ENCODE measurements around the gene HGFAC.

The HGFAC gene

GRCh38 chr4:3433138-3433869 lies 8.5 kb upstream of the HGFAC start:
- ATAC-seq (replicated peaks; ENCODE audit: extremely low read depth, poor library complexity, severe bottlenecking) (no peak), DNase-seq (ENCODE audit: low spot score in 2 of 2) (no peak)
- H3K9me3 Mint-ChIP-seq: no peaks in the 10 kb centered on the region
- H3K4me3 Mint-ChIP-seq: no peak overlapping the region
- no peaks in the 10 kb centered on the region for H3K4me1 Mint-ChIP-seq
- H3K27me3 Mint-ChIP-seq: no peaks in the 10 kb centered on the region
- H3K36me3 Mint-ChIP-seq (ENCODE audit: insufficient read depth): peaks cover 2% of the 10 kb centered on the region
- H3K27ac Mint-ChIP-seq (ENCODE audit: low read depth): no peak overlapping the region

DNA sequence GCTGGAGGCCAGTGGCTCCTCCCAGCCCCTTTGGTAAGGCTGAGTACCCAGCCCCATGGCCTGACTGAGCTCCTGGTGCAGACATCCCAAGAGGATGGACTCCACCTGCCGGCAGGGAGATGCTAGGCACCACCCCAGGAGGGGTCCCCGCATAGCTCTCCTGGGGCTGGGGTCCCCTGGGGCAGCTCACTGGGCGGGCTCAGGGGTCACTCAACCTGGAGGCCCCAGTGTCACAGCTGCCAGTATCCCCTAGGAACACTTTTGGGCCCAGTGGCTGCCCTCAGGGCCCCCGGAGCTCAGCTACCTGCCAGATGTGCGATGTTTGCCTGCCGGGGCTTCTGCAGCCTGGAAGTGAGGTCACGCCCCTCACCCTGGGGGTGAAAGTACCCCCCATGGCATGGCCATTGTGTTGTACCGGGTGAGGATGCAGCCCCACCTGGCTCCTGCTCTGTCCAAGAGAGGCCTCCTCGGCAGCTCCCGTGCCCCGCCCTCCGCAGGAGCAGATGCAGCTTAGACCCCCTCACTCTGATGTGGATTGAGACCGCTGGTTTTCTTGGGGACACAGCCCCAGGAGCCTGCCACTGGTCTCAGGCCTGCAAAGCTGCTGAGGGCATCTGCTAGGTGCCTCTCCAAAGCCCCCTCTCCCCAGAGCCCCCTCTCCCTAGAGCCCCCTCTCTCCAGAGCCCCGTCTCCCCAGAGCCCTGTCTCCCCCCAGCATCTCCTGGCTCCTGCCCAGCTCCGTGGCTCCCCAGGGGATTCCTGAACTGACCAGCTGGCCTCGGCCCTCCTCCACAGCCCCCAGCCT lies 6.7 kb upstream of the HGFAC start:
- H3K36me3 Mint-ChIP-seq (ENCODE audit: insufficient read depth): peaks cover 2% of the 10 kb centered on the region
- no peaks in the 10 kb centered on the region for H3K27me3 Mint-ChIP-seq
- ATAC-seq (replicated peaks; ENCODE audit: extremely low read depth, poor library complexity, severe bottlenecking) (no peak), DNase-seq (ENCODE audit: low spot score in 2 of 2) (no peak)
- H3K4me1 Mint-ChIP-seq: no peaks in the 10 kb centered on the region
- H3K4me3 Mint-ChIP-seq: no peak overlapping the region
- peak overlapping the region; percentile 46 for H3K27ac Mint-ChIP-seq (ENCODE audit: low read depth)
- no peaks in the 10 kb centered on the region for H3K9me3 Mint-ChIP-seq

GRCh38 chr4:3435686-3435956 lies 6.1 kb upstream of the HGFAC start:
- Mint-ChIP-seq H3K9me3 (no peaks in the 10 kb centered on the region), H3K27me3 (no peaks in the 10 kb centered on the region), H3K4me1 (no peaks in the 10 kb centered on the region), H3K27ac (ENCODE audit: low read depth) (peak overlapping the region; percentile 46), H3K4me3 (no peak overlapping the region), H3K36me3 (ENCODE audit: insufficient read depth) (peaks cover 2% of the 10 kb centered on the region)
- ATAC-seq (replicated peaks; ENCODE audit: extremely low read depth, poor library complexity, severe bottlenecking) (no peak), DNase-seq (ENCODE audit: low spot score in 2 of 2) (no peak)

GRCh38 chr4:3436048-3436797 lies 5.5 kb upstream of the HGFAC start:
- H3K9me3 Mint-ChIP-seq: no peaks in the 10 kb centered on the region
- no peaks in the 10 kb centered on the region for H3K27me3 Mint-ChIP-seq
- H3K4me1 Mint-ChIP-seq: no peaks in the 10 kb centered on the region
- no peaks in the 10 kb centered on the region for H3K36me3 Mint-ChIP-seq (ENCODE audit: insufficient read depth)
- no peak overlapping the region for H3K27ac Mint-ChIP-seq (ENCODE audit: low read depth)
- ATAC-seq (replicated peaks; ENCODE audit: extremely low read depth, poor library complexity, severe bottlenecking) (no peak), DNase-seq (ENCODE audit: low spot score in 2 of 2) (no peak)
- no peak overlapping the region for H3K4me3 Mint-ChIP-seq

DNA sequence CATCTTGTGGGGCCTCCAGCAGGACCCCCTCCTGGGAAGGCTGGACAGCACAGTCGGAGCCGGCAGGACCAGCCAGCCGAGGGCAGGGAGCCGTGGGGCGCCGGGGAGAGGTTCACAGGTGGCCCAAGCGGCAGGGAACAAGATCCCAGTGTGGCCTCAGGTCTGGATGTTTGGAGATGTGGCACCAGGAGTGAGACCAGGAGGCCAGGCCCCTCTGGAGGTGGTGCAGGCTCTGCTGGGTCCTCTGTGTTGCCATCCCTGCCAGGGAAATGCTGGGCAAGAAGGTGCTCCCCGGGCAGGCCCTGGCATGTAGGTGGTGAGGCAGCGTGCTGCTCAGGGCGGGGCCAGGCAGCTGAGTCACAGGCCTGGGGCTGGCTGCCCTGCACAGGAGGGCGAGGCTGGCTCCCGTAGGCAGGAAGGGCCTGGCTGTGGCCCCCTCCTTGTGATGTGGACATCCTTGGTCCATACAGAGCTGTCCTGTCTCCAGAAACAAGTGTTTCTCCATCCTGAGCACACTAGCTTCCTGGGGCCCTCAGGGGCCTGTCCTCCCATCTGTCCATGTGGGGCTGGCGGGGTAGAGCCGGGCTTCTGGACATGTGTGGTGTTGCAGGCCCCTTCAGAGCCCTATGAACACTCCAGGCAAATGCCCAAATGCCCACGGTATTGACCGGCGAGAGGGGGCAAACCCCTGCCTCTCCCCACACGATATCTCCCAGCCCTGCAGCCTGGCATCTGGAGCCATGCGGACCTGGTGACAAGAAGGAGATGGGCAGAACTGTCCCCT lies 4.8 kb upstream of the HGFAC start:
- ATAC-seq (replicated peaks; ENCODE audit: extremely low read depth, poor library complexity, severe bottlenecking) (no peak), DNase-seq (ENCODE audit: low spot score in 2 of 2) (no peak)
- H3K4me3 Mint-ChIP-seq: no peak overlapping the region

DNA sequence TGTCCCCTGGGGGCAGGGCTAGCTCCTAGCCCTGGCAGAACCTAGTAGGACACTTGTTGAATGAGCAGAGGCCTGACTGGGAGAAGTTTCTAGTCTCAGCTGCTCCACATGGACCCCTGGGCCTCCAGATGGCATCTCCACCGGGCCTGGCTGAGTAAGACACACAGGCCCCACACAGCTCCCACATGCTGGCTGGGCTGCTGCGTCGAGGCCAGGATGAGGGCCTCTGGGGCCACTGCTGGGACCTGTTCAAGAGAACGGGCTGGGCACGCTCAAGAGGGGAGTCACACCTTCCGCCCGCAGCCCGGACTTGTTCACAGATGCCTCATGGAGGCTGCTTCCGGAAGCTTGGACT lies 4.2 kb upstream of the HGFAC start:
- Mint-ChIP-seq H3K4me1 (no peaks in the 10 kb centered on the region), H3K4me3 (no peak overlapping the region), H3K27ac (ENCODE audit: low read depth) (no peak overlapping the region), H3K36me3 (ENCODE audit: insufficient read depth) (no peaks in the 10 kb centered on the region), H3K9me3 (no peaks in the 10 kb centered on the region), H3K27me3 (no peaks in the 10 kb centered on the region)
- no peak for ATAC-seq (replicated peaks; ENCODE audit: extremely low read depth, poor library complexity, severe bottlenecking)
- DNase-seq (ENCODE audit: low spot score in 2 of 2): no peak

More for the DNA sequence above, 4.8 kb upstream of the HGFAC start:
- H3K4me1 Mint-ChIP-seq: no peaks in the 10 kb centered on the region
- H3K27ac Mint-ChIP-seq (ENCODE audit: low read depth): no peak overlapping the region
- no peaks in the 10 kb centered on the region for H3K9me3 Mint-ChIP-seq
- H3K36me3 Mint-ChIP-seq (ENCODE audit: insufficient read depth): no peaks in the 10 kb centered on the region
- H3K27me3 Mint-ChIP-seq: no peaks in the 10 kb centered on the region

- H3K27ac Mint-ChIP-seq (ENCODE audit: low read depth): no peak overlapping the region
- no peaks in the 10 kb centered on the region for H3K4me1 Mint-ChIP-seq
- ATAC-seq (replicated peaks; ENCODE audit: extremely low read depth, poor library complexity, severe bottlenecking) (no peak), DNase-seq (ENCODE audit: low spot score in 2 of 2) (no peak)
- no peaks in the 10 kb centered on the region for H3K27me3 Mint-ChIP-seq
- H3K36me3 Mint-ChIP-seq (ENCODE audit: insufficient read depth): no peaks in the 10 kb centered on the region
- H3K4me3 Mint-ChIP-seq: no peak overlapping the region
- H3K9me3 Mint-ChIP-seq: no peaks in the 10 kb centered on the region
Observed at GRCh38 chr4:3437998-3438846, 3.5 kb upstream of the HGFAC start.

- H3K27me3 Mint-ChIP-seq: no peaks in the 10 kb centered on the region
- H3K9me3 Mint-ChIP-seq: no peaks in the 10 kb centered on the region
- H3K4me3 Mint-ChIP-seq: no peak overlapping the region
- no peak for DNase-seq (ENCODE audit: low spot score in 2 of 2)
- no peaks in the 10 kb centered on the region for H3K4me1 Mint-ChIP-seq
- ATAC-seq (replicated peaks; ENCODE audit: extremely low read depth, poor library complexity, severe bottlenecking): no peak
- H3K36me3 Mint-ChIP-seq (ENCODE audit: insufficient read depth): no peaks in the 10 kb centered on the region
- H3K27ac Mint-ChIP-seq (ENCODE audit: low read depth): no peak overlapping the region
Observed at GRCh38 chr4:3438847-3439180, 3.0 kb upstream of the HGFAC start.

- Mint-ChIP-seq H3K27me3 (no peaks in the 10 kb centered on the region), H3K4me3 (no peak overlapping the region), H3K27ac (ENCODE audit: low read depth) (no peak overlapping the region), H3K9me3 (no peaks in the 10 kb centered on the region), H3K36me3 (ENCODE audit: insufficient read depth) (no peaks in the 10 kb centered on the region), H3K4me1 (no peaks in the 10 kb centered on the region)
- ATAC-seq (replicated peaks; ENCODE audit: extremely low read depth, poor library complexity, severe bottlenecking): no peak
- DNase-seq (ENCODE audit: low spot score in 2 of 2): no peak
Observed at GRCh38 chr4:3439391-3439790, 2.4 kb upstream of the HGFAC start.

GRCh38 chr4:3440011-3440410 lies 1.8 kb upstream of the HGFAC start:
- Mint-ChIP-seq H3K9me3 (no peaks in the 10 kb centered on the region), H3K4me3 (no peak overlapping the region), H3K27me3 (no peaks in the 10 kb centered on the region), H3K36me3 (ENCODE audit: insufficient read depth) (no peaks in the 10 kb centered on the region), H3K27ac (ENCODE audit: low read depth) (no peak overlapping the region), H3K4me1 (no peaks in the 10 kb centered on the region)
- ATAC-seq (replicated peaks; ENCODE audit: extremely low read depth, poor library complexity, severe bottlenecking) (no peak), DNase-seq (ENCODE audit: low spot score in 2 of 2) (no peak)

GRCh38 chr4:3440979-3441500 lies 728 bp upstream of the HGFAC start:
- no peaks in the 10 kb centered on the region for H3K9me3 Mint-ChIP-seq
- no peaks in the 10 kb centered on the region for H3K36me3 Mint-ChIP-seq (ENCODE audit: insufficient read depth)
- no peak overlapping the region for H3K4me3 Mint-ChIP-seq
- H3K27me3 Mint-ChIP-seq: no peaks in the 10 kb centered on the region
- no peak overlapping the region for H3K27ac Mint-ChIP-seq (ENCODE audit: low read depth)
- no peak for DNase-seq (ENCODE audit: low spot score in 2 of 2)
- no peaks in the 10 kb centered on the region for H3K4me1 Mint-ChIP-seq
- ATAC-seq (replicated peaks; ENCODE audit: extremely low read depth, poor library complexity, severe bottlenecking): no peak

Measured in central memory CD8-positive, alpha-beta T cell (primary cell).